ENCODE data around the gene SERINC4. TPM values are rescaled to one million over a fixed set of nuclear protein-coding genes. Genes with fewer than 3 reads are reported as not detected.
"Not testable (repeated sequence)": the region's sequence is repeated elsewhere in the genome, so short reads cannot be mapped to it uniquely, and the experiment has no call there.

Gene SERINC4
- total RNA-seq, 1 donor from 2014 or later, result 0.34 TPM

DNA sequence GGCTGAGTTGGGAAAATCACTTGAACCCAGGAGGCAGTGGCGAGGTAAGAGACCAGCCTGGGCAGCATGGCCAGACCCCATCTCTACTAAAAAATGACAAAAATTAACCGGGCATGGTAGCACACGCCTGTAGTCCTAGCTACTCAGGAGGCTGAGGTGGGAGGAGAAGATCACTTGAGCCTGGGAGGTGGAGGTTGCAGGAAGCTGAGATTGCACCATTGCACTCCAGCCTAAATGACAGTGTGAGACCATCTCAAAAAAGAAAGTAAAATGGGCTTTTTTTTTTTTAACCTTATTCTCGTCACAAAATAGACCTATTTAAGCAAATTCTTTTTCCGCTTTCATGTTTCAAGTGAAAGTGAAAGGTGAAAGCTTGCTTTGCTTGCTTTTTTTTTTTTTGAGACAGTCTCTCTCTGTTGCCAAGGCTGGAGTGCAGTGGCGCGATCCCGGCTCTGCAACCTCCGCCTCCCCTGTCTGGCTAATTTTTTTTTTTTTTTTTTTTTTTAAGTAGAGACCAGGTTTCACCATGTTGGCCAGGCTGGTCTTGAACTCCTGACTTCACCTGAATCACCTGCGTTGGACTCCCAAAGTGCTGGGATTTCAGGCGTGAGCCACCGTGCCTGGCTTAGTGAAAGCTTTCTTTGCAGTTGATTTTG is 50.2 kb downstream of the SERINC4 start:
- no peak for DNase-seq (ENCODE audit: low spot score)

DNA sequence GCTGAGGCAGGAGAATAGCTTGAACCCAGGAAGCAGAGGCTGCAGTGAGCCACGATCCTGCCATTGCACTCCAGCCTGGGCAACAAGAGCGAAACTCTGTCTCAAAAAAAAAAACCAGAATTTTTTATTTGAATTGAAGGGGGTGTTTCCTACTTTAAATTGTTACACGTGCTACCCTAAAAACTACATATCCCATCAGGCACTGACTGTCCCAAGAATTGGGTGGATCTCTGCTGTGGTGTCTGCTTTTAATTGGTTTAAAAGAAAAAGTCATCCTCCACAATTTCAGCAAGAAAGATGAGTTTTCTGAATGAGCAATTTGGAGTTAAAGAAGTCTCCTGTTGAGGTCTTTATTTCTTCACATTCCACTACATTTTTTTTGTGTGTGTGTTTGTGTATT is 51.6 kb downstream of the SERINC4 start:
- DNase-seq (ENCODE audit: low spot score), result no peak

DNA sequence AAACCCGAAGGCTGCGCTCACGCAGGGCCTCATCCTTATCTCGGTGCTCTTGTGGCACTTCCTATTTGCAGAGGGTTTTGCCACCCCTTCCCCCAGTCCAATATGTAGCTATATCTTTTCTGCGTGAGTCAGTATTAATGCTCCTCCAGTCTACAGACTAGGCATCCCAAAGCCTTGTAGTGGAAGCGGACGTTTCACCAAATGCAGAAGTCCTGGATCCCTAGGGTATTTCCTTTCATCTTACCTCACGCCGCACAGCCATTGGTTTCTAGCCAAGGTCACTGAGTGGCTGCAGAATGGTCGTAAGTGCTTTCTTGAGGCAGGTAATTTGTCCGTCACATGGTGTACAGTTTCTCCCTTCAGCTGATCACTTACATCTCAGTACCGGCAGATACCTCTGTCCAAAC is 53.1 kb downstream of the SERINC4 start:
- not testable (repeated sequence) for DNase-seq (ENCODE audit: low spot score)

DNA sequence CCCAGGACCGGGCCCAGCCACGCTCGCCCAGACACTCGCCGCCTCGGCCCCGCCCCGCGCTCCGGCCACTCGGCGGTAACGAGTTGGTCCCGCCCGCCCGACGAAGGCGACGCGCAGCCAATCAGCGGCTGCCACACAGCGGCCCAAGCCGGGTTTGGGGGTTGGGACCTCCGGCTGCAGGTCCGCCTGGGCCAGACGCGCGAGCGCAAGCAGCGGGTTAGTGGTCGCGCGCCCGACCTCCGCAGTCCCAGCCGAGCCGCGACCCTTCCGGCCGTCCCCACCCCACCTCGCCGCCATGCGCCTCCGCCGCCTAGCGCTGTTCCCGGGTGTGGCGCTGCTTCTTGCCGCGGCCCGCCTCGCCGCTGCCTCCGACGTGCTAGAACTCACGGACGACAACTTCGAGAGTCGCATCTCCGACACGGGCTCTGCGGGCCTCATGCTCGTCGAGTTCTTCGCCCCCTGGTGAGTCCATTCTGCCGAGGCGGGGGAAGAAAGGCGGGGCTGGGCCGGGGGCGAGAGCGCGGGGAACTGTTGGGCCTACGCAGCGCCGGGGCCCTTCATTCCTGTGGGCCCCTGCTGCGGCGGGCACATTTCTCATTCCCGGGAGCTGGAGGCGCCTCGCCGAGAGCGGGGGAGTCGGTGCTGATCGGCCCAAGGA is 53.6 kb downstream of the SERINC4 start, which contains the start of gene PDIA3:
Gene PDIA3 (plus strand): TSS at position 194 of the 658 bp plus-strand sequence. CDS start 102 bp downstream, at position 296.
- peak; percentile 95 for DNase-seq (ENCODE audit: low spot score)

Other genes starting within 250 kb of the SERINC4 start
- gene PPIP5K1, start 210.0 kb downstream of the SERINC4 start, total RNA-seq, result 120 TPM
- 28.6 TPM for gene CKMT1B, start 206.2 kb downstream of the SERINC4 start, total RNA-seq
- gene STRC, start 181.4 kb downstream of the SERINC4 start, total RNA-seq, result 1.4 TPM
- 17.2 TPM for gene CATSPER2, start 151.4 kb downstream of the SERINC4 start, total RNA-seq
- 32.8 TPM for gene CKMT1A, start 106.4 kb downstream of the SERINC4 start, total RNA-seq
- 328 TPM for gene PDIA3, start 53.8 kb downstream of the SERINC4 start, total RNA-seq
- 2.9 TPM for gene ELL3, start 23.3 kb downstream of the SERINC4 start, total RNA-seq
- 651 TPM for gene SERF2, start 7.9 kb downstream of the SERINC4 start, total RNA-seq
- gene HYPK, start 379 bp upstream of the SERINC4 start, total RNA-seq, result 14.3 TPM
- 20.3 TPM for gene MFAP1, start 24.5 kb upstream of the SERINC4 start, total RNA-seq
- gene WDR76, start 26.8 kb upstream of the SERINC4 start, total RNA-seq, result 4.1 TPM

Measured in ureter (tissue), 1 donor.